AG10803 (cell line): Measurements from ENCODE around the gene IRF4.
A peak's percentile ranks its signal among the peaks of the same experiment; 100 is the strongest.

Source experiments
- DNase-seq: peaks from one replicate; pipeline ENCODE4 v3.0.0; 2010; ENCODE audit warnings: low read depth
- H3K4me3 ChIP-seq: 2 replicates; pipeline ENCODE4 v1.5.1; 2011; ENCODE audit warnings: mild to moderate bottlenecking, low read length, control low read depth
- CTCF ChIP-seq: conservative IDR thresholded peaks from 2 replicates; pipeline ENCODE4 v1.5.1; 2011; ENCODE audit warnings: mild to moderate bottlenecking, low read length, control low read depth, inconsistent platforms

Gene IRF4

GRCh38 chr6:345747-346385 lies 45.7 kb upstream of the IRF4 start:
- H3K4me3 ChIP-seq: no peak overlapping the region
- DNase-seq: peak; percentile 59
- TF ChIP-seq CTCF: no peak

- H3K4me3 ChIP-seq: no peak overlapping the region
- TF ChIP-seq CTCF: no peak
- peak; percentile 81 for DNase-seq
Measured at GRCh38 chr6:346386-347030, 45.0 kb upstream of the IRF4 start.

- no peak for DNase-seq
- no peak overlapping the region for H3K4me3 ChIP-seq
- no peak for TF ChIP-seq CTCF
Measured at GRCh38 chr6:347232-347631, 44.3 kb upstream of the IRF4 start.

GRCh38 chr6:347951-348859 lies 43.3 kb upstream of the IRF4 start:
- TF ChIP-seq CTCF: no peak
- H3K4me3 ChIP-seq: no peak overlapping the region
- no peak for DNase-seq

- H3K4me3 ChIP-seq: no peak overlapping the region
- DNase-seq: no peak
- TF ChIP-seq CTCF: no peak
Measured at GRCh38 chr6:348860-349396, 42.6 kb upstream of the IRF4 start.

GRCh38 chr6:349491-349921 lies 42.0 kb upstream of the IRF4 start:
- H3K4me3 ChIP-seq: no peak overlapping the region
- no peak for DNase-seq
- TF ChIP-seq CTCF: no peak
